Measurements from ENCODE around the gene CMTM8.

Gene CMTM8

DNA sequence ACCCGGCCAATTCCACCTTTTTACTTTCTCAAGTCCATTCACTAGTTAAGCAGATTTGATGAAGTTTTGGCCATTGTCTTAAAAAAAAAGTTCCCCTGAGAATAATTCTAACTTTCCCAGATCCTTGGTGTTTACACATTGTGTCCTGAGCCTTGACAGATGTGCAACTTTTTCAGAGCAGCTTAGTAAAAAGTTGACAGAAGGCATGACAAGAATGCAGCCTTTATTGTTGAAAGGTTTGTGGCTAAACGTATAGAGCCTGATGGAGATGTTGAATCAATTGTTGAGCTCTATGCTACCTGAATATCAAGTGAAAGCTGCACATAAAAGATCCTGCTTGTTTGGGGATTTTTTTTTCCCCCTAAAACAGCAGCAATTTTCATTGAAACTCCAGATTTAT, 77.8 kb downstream of the CMTM8 start:
- H3K4me3 ChIP-seq (ENCODE audit: low read depth, low read length): no peak overlapping the region
- TF ChIP-seq, protein P1, sequence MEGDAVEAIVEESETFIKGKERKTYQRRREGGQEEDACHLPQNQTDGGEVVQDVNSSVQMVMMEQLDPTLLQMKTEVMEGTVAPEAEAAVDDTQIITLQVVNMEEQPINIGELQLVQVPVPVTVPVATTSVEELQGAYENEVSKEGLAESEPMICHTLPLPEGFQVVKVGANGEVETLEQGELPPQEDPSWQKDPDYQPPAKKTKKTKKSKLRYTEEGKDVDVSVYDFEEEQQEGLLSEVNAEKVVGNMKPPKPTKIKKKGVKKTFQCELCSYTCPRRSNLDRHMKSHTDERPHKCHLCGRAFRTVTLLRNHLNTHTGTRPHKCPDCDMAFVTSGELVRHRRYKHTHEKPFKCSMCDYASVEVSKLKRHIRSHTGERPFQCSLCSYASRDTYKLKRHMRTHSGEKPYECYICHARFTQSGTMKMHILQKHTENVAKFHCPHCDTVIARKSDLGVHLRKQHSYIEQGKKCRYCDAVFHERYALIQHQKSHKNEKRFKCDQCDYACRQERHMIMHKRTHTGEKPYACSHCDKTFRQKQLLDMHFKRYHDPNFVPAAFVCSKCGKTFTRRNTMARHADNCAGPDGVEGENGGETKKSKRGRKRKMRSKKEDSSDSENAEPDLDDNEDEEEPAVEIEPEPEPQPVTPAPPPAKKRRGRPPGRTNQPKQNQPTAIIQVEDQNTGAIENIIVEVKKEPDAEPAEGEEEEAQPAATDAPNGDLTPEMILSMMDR (IDR thresholded peaks at IDR 0.05; ENCODE audit: insufficient read depth, low read depth, low read length, missing control alignments): no peak
- DNase-seq (ENCODE audit: low read depth): no peak

DNA sequence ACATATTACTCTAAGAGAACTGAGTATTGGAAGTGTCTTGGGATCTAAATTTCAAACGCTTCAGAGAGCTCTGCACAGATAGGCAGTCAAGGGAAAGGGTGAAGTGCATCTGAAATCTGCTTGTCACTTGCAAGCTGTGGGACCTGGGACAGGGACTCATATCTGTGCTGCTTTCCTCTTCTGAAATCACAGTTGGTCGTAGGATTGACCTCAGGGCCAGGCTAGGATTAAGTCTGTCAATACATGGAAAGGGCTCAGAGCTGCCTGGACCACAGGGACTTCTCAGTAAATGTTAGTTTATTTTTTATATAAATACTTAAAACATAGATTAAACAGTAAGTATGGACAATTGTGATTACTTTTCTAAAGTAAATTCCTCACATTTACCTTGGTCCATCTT, 78.5 kb downstream of the CMTM8 start:
- DNase-seq (ENCODE audit: low read depth): no peak
- no peak overlapping the region for H3K4me3 ChIP-seq (ENCODE audit: low read depth, low read length)
- TF ChIP-seq, protein P1 (IDR thresholded peaks at IDR 0.05; ENCODE audit: insufficient read depth, low read depth, low read length, missing control alignments): no peak

DNA sequence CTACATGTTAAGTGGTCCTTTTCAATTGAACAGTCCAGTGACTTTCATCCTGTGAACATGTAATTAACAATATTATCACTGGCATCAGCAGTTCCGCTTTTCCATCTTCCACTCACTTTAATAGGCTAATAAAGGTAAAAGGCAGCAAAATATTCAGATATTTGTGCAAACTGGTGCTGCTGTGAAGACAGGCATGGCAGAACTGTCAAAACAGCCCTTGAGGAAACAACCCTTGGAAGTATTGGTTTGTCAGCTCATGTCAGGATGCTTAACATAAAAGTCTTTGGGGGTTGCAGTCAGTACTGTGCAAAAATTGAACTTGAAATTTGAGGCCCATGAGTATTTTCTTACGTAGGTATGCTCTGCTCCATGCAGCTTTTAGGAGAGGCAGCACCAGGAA, 81.1 kb downstream of the CMTM8 start:
- DNase-seq (ENCODE audit: low read depth): no peak
- TF ChIP-seq, protein P1 (IDR thresholded peaks at IDR 0.05; ENCODE audit: insufficient read depth, low read depth, low read length, missing control alignments): no peak
- H3K4me3 ChIP-seq (ENCODE audit: low read depth, low read length): no peak overlapping the region

DNA sequence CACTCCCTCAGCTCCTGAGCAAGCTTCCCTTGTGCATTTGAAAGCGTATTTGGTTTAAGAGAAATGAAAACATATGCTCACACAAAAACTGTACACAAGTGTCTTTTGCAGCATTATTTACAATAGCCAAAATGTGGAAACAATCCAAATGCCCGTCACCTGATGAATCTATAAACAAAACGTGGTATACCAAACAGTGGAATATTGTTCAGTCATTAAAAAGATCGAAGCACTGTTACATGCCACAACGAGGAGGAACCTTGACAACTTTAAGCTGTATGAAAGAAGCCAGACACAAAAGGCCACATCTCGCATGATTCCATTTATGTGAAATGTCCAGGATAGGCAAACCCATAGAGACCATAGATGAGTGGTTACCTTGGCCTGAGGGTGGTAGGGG, 81.6 kb downstream of the CMTM8 start:
- TF ChIP-seq, protein P1 (IDR thresholded peaks at IDR 0.05; ENCODE audit: insufficient read depth, low read depth, low read length, missing control alignments): no peak
- no peak overlapping the region for H3K4me3 ChIP-seq (ENCODE audit: low read depth, low read length)
- DNase-seq (ENCODE audit: low read depth): no peak

DNA sequence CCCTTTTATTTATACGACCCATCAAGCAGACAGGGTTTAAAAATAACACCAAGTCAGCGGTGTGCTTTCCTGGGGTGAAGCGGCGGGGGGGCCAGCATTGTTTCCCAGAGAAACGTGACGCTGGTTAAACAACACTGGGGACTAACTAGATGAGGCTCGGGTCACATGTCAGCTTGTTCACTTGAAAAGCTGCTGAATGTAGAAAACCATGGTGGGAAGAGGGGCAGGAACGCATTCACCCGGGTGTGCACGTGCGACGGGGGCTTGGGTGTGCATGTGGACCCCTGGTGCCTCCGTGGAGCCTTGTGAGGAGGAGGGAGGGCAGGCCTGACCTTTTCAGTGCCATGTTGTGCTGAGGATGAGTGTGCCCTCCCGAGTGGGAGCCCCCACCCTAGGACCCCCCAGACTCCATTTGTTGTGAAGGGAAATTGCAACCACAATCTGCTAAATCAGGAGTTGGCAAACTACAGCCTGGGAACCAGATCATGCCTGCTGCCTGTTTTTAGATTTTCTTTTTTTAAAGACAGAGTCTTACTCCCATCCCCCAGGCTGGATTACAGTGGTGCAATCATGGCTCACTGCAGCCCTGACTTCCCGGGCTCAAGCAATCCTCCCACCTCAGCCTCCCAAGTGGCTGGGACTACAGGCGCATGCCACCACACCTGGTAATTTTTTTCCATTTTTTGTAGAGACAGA, 82.8 kb downstream of the CMTM8 start:
- no peak for DNase-seq (ENCODE audit: low read depth)

DNA sequence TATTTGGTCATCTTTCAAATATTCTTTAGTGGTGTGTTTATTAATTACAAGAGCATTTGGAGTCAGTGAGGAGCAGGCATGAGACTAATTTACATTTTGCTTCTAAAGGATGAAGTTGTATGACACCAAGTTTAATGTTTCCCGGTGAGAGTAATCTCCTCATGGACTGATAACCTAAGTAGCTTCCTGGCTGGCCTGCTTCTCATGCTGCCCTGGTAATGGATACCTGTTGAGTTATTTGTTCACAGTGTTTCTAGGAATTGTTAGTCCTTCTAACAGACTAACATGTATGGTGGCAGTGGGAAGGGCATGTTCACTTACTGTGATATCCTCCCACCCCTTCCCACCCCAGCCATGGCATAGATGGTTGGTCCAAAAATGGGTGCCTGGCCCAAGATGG, 83.8 kb downstream of the CMTM8 start:
- TF ChIP-seq, protein P1 (IDR thresholded peaks at IDR 0.05; ENCODE audit: insufficient read depth, low read depth, low read length, missing control alignments): no peak
- no peak overlapping the region for H3K4me3 ChIP-seq (ENCODE audit: low read depth, low read length)
- no peak for DNase-seq (ENCODE audit: low read depth)

More for the DNA sequence above, 82.8 kb downstream of the CMTM8 start:
- TF ChIP-seq, protein P1 (IDR thresholded peaks at IDR 0.05; ENCODE audit: insufficient read depth, low read depth, low read length, missing control alignments): no peak
- H3K4me3 ChIP-seq (ENCODE audit: low read depth, low read length): no peak overlapping the region

DNA sequence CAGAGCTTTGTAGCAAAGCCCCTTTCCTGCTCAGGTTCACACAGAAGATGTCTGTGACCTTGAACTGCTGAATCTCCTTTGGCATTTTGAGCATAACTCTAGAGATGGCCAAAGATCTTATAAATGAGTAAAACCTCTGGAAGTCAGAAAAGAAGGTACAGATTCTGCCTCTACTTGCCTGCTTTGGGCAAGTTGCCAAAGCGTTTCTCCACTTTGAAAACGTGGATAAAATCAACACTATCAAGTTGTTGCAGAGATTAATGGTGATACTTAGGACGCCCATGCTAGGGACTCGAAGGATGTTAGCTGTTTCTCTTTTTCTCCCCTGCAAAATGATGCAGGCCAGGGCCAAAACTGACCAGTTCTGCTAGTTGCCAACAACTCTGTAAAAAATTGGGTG, 85.1 kb downstream of the CMTM8 start:
- TF ChIP-seq, protein P1 (IDR thresholded peaks at IDR 0.05; ENCODE audit: insufficient read depth, low read depth, low read length, missing control alignments): no peak
- no peak overlapping the region for H3K4me3 ChIP-seq (ENCODE audit: low read depth, low read length)
- DNase-seq (ENCODE audit: low read depth): no peak

Data from GM12865 (cell line).